SK-N-SH (cell line): ENCODE results near the gene ST6GALNAC5. TPM values are rescaled to one million over a fixed set of nuclear protein-coding genes. Genes with fewer than 3 reads are reported as not detected.
"Not testable (repeated sequence)": the region's sequence is repeated elsewhere in the genome, so short reads cannot be mapped to it uniquely, and the experiment has no call there.

Experiments
- CTCF ChIA-PET: fragments of 300-600, 350-600 bp; formaldehyde crosslinking; extraction: SDS; loops from one replicate; lab custom pipeline; 2021; lab: Yijun Ruan, JAX
- POLR2A ChIA-PET: fragments of 350-600 bp; sonication (Branson Sonifier 250); formaldehyde crosslinking; extraction: SDS; loops from one replicate; lab custom pipeline; 2020; ENCODE audit warnings: antibody characterized with exemption, inconsistent platforms; lab: Yijun Ruan, JAX
- DNase-seq: peaks from one replicate; pipeline ENCODE4 v3.0.0; 2012
- H2AFZ ChIP-seq: fragments of 200-600 bp; sonication (generic); 2 replicates; pipeline ENCODE4 v1.8.1; 2016; ENCODE audit warnings: antibody characterized with exemption, mild to moderate bottlenecking, low read depth
- H3F3A ChIP-seq: fragments of 200-600 bp; sonication (generic); replicated peaks from 2 replicates; pipeline ENCODE3; 2016; ENCODE audit warnings: antibody characterized with exemption, mild to moderate bottlenecking; ENCODE audit not compliant: insufficient read depth
- H3K27ac ChIP-seq, 2 experiments: fragments of 200-500 bp in 1 of 2; fragments of 200-600 bp in 1 of 2; sonication (Bioruptor generic) in 1 of 2; sonication (generic), shearing (Covaris generic) in 1 of 2; 2 replicates each; pipeline versions ENCODE4 v1.5.1 to v1.6.1; 2014 to 2016; ENCODE audit warnings: low read depth in 2 of 2, inconsistent platforms in 1 of 2, low read length in 1 of 2, mild to moderate bottlenecking in 1 of 2, mixed read lengths in 1 of 2
- H3K27me3 ChIP-seq: fragments of 200-600 bp; sonication (generic), shearing (Covaris generic); 2 replicates; pipeline ENCODE4 v1.6.1; 2016; ENCODE audit warnings: mixed run types; ENCODE audit not compliant: insufficient read depth
- H3K36me3 ChIP-seq, 2 experiments: fragments of 200-500 bp in 1 of 2; fragments of 200-600 bp in 1 of 2; sonication (Bioruptor generic) in 1 of 2; sonication (generic) in 1 of 2; replicated peaks in 1 of 2; 2 replicates each; pipeline versions ENCODE3 to v1.5.1; 2014 to 2016; ENCODE audit warnings: low read length in 1 of 2, mild to moderate bottlenecking in 1 of 2; ENCODE audit not compliant: insufficient read depth in 2 of 2, control insufficient read depth in 1 of 2
- H3K4me1 ChIP-seq, 2 experiments: fragments of 200-500 bp in 1 of 2; fragments of 200-600 bp in 1 of 2; sonication (Bioruptor generic) in 1 of 2; sonication (generic), shearing (Covaris generic) in 1 of 2; 2 replicates each; pipeline versions ENCODE4 v1.5.1 to v1.6.1; 2014 to 2016; ENCODE audit warnings: low read depth in 1 of 2, low read length in 1 of 2, mixed run types in 1 of 2; ENCODE audit not compliant: insufficient read depth in 2 of 2, control insufficient read depth in 1 of 2
- H3K4me2 ChIP-seq: fragments of 200-600 bp; sonication (generic), shearing (Covaris generic); 2 replicates; pipeline ENCODE4 v1.6.1; 2017; ENCODE audit warnings: mixed run types
- H3K4me3 ChIP-seq, 2 experiments: fragments of 200-500 bp in 1 of 2; fragments of 200-600 bp in 1 of 2; sonication (Bioruptor generic) in 1 of 2; sonication (generic), shearing (Covaris generic) in 1 of 2; 2 replicates each; pipeline versions ENCODE4 v1.5.1 to v1.8.1; 2014 to 2016; ENCODE audit warnings: low read depth in 2 of 2, inconsistent platforms in 1 of 2, low read length in 1 of 2, mild to moderate bottlenecking in 1 of 2, mixed read lengths in 1 of 2, moderate library complexity in 1 of 2
- H3K79me2 ChIP-seq: fragments of 200-600 bp; sonication (generic); 2 replicates; pipeline ENCODE4 v1.8.1; 2017; ENCODE audit warnings: mild to moderate bottlenecking; ENCODE audit not compliant: insufficient read depth
- H3K9ac ChIP-seq: fragments of 200-600 bp; sonication (generic); 2 replicates; pipeline ENCODE4 v1.6.1; 2017; ENCODE audit warnings: mixed run types
- H3K9me2 ChIP-seq: fragments of 200-600 bp; sonication (generic); 2 replicates; pipeline ENCODE4 v1.6.1; 2017; ENCODE audit warnings: mixed run types
- H3K9me3 ChIP-seq: fragments of 200-600 bp; sonication (generic); 2 replicates; pipeline ENCODE4 v1.6.1; 2017; ENCODE audit warnings: mixed run types, mild to moderate bottlenecking, moderate library complexity
- H4K20me1 ChIP-seq: fragments of 200-600 bp; sonication (generic); 2 replicates; pipeline ENCODE4 v1.6.1; 2017; ENCODE audit warnings: mild to moderate bottlenecking, mixed run types; ENCODE audit not compliant: insufficient read depth
- CTCF ChIP-seq: fragments of 200-600 bp; sonication (generic); IDR thresholded peaks from 2 replicates; pipeline ENCODE4 v1.6.1; 2017; ENCODE audit warnings: antibody characterized with exemption, mild to moderate bottlenecking, moderate library complexity
- FOXJ3 ChIP-seq: sonication (generic); formaldehyde crosslinking; IDR thresholded peaks from 2 replicates; pipeline ENCODE4 v1.5.1; 2020; ENCODE audit warnings: mild to moderate bottlenecking, missing genetic modification reagents
- FOXM1 ChIP-seq: IDR thresholded peaks from 2 replicates; pipeline ENCODE4 v1.4.0; 2012; ENCODE audit warnings: low read depth, mild to moderate bottlenecking
- GABPA ChIP-seq: IDR thresholded peaks from 2 replicates; pipeline ENCODE4 v1.4.0; 2012; ENCODE audit warnings: low read depth, mild to moderate bottlenecking
- GATA2 ChIP-seq: sonication (generic); formaldehyde crosslinking; IDR thresholded peaks from 2 replicates; pipeline ENCODE4 v1.5.0; 2020; ENCODE audit warnings: mild to moderate bottlenecking, missing genetic modification reagents
- MEF2A ChIP-seq: IDR thresholded peaks from 2 replicates; pipeline ENCODE4 v1.4.0; 2012; ENCODE audit warnings: low read depth, borderline replicate concordance
- TCF12 ChIP-seq: IDR thresholded peaks from 2 replicates; pipeline ENCODE4 v1.4.0; 2012
- TEAD4 ChIP-seq: IDR thresholded peaks from 2 replicates; pipeline ENCODE4 v1.4.0; 2012; ENCODE audit warnings: mild to moderate bottlenecking, borderline replicate concordance; ENCODE audit not compliant: insufficient read depth
- WGBS: methylation state at CpG from one replicate; pipeline ENCODE4 v1.1.6; 2017; ENCODE audit warnings: low lambda C conversion rate; 5-methylcytosine and 5-hydroxymethylcytosine counted together
- polyA plus RNA-seq, 3 experiments: library from polyadenylated mRNA; depleted of rRNA; stranded (reverse); fragments of >200 nt; gene quantifications; 2 replicates each; pipeline ENCODE4 v1.2.3, GENCODE V29; 2012
- TF ChIP-seq, protein P1 (sequence below): IDR thresholded peaks from 2 replicates; pipeline ENCODE4 v1.6.1; 2012; ENCODE audit warnings: mild to moderate bottlenecking, low read depth, low read length, moderate library complexity

ST6GALNAC5 gene
- polyA plus RNA-seq, 1 of the 3 experiments (the other 2 are of a cell fraction): 10.6 TPM

GRCh38 chr1:76961820-76962207 lies 94.5 kb downstream of the ST6GALNAC5 start:
- no peak overlapping the region for H3K9ac ChIP-seq
- no peaks in the 10 kb centered on the region for H3K9me3 ChIP-seq
- no peaks in the 10 kb centered on the region for H4K20me1 ChIP-seq
- H2AFZ ChIP-seq: no peak overlapping the region
- ChIA-PET POLR2A (no interaction called here), CTCF (no interaction called here)
- TF ChIP-seq, protein P1, sequence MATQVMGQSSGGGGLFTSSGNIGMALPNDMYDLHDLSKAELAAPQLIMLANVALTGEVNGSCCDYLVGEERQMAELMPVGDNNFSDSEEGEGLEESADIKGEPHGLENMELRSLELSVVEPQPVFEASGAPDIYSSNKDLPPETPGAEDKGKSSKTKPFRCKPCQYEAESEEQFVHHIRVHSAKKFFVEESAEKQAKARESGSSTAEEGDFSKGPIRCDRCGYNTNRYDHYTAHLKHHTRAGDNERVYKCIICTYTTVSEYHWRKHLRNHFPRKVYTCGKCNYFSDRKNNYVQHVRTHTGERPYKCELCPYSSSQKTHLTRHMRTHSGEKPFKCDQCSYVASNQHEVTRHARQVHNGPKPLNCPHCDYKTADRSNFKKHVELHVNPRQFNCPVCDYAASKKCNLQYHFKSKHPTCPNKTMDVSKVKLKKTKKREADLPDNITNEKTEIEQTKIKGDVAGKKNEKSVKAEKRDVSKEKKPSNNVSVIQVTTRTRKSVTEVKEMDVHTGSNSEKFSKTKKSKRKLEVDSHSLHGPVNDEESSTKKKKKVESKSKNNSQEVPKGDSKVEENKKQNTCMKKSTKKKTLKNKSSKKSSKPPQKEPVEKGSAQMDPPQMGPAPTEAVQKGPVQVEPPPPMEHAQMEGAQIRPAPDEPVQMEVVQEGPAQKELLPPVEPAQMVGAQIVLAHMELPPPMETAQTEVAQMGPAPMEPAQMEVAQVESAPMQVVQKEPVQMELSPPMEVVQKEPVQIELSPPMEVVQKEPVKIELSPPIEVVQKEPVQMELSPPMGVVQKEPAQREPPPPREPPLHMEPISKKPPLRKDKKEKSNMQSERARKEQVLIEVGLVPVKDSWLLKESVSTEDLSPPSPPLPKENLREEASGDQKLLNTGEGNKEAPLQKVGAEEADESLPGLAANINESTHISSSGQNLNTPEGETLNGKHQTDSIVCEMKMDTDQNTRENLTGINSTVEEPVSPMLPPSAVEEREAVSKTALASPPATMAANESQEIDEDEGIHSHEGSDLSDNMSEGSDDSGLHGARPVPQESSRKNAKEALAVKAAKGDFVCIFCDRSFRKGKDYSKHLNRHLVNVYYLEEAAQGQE: no peak
- TF ChIP-seq MEF2A (no peak), CTCF (no peak), FOXJ3 (no peak), FOXM1 (no peak), GATA2 (CRISPR knock-in tag) (no peak), TCF12 (no peak), GABPA (no peak), TEAD4 (no peak)
- no peaks in the 10 kb centered on the region for H3K79me2 ChIP-seq
- no peaks in the 10 kb centered on the region for H3K9me2 ChIP-seq
- H3K4me1 ChIP-seq: no peaks in the 10 kb centered on the region; a peak in 1 of 4 replicates
- no peak for DNase-seq
- no peaks in the 10 kb centered on the region for H3K27me3 ChIP-seq
- H3K4me2 ChIP-seq: no peak overlapping the region
- no peak overlapping the region for H3K4me3 ChIP-seq
- H3K27ac ChIP-seq: no peak overlapping the region
- no peaks in the 10 kb centered on the region for H3K36me3 ChIP-seq
- H3F3A ChIP-seq: no peaks in the 10 kb centered on the region

DNA sequence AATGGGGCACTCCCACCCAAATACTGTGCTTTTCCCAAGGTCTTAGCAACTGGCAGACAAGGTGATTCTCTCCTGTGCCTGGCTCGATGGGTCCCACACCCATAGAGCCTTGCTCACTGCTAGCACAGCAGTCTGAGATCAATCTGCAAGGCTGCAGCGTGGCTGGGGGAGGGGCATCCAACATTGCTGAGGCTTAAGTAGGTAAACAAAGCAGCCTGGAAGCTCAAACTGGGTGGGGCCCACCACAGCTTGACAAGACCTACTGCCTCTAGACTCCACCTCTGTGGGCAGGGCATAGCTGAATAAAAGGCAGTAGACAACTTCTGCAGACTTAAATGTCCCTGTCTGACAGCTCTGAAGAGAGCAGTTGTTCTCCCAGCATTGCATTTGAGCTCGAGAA lies 114.0 kb downstream of the ST6GALNAC5 start:
- Histone ChIP-seq H3K36me3 (peaks cover 0 to 16% of the 10 kb centered on the region in 2 experiments), H3K9me3 (peaks cover 14% of the 10 kb centered on the region)
- H3K27me3 ChIP-seq, DNase-seq, H3K27ac ChIP-seq, POLR2A ChIA-PET, H3K79me2 ChIP-seq, H3K4me3 ChIP-seq, H2AFZ ChIP-seq, H3F3A ChIP-seq, CTCF ChIA-PET, H4K20me1 ChIP-seq, H3K9me2 ChIP-seq, H3K4me2 ChIP-seq, H3K4me1 ChIP-seq, H3K9ac ChIP-seq: not testable (repeated sequence)
- WGBS: 25% methylated on average over 2 of the region's 3 CpGs
